ENCODE results near the gene KIF1B. TPM values are rescaled to one million over a fixed set of nuclear protein-coding genes. Genes with fewer than 3 reads are reported as not detected.

Gene KIF1B
- total and polyA plus RNA-seq, 10 of the 15 experiments (the other 5 are each of a cell fraction or from before 2014, with no cell fraction given), result 2.1 to 16.5 (median 8.7) TPM

- no peak for TF ChIP-seq ATF2 (IDR thresholded peaks at IDR 0.05; ENCODE audit: low read length)
- TF ChIP-seq STAT1 (conservative IDR thresholded peaks at IDR 0.05), result 0 out of 2 replicates have a peak, but pooled peaks have one; percentile 22
- no peak; the same call in 1 of the 2 replicates for TF ChIP-seq E2F4 (IDR thresholded peaks at IDR 0.05; ENCODE audit: low read depth, low read length)
- peak; percentile 67; the same call in 1 of the 2 replicates for TF ChIP-seq TAF1 (IDR thresholded peaks at IDR 0.05; ENCODE audit: borderline replicate concordance, low read depth, low read length)
- no peak for TF ChIP-seq ASH2L (IDR thresholded peaks at IDR 0.05; ENCODE audit: borderline replicate concordance, low read depth)
- peak; percentile 77; the same call in 1 of the 2 replicates for TF ChIP-seq TCF12 (IDR thresholded peaks at IDR 0.05; ENCODE audit: low read depth, low read length)
- peak; percentile 95 for TF ChIP-seq POLR2A (IDR thresholded peaks at IDR 0.05; ENCODE audit: low read depth, low read length)
- TF ChIP-seq IRF3 (IDR thresholded peaks at IDR 0.05), result peak; percentile 92
- TF ChIP-seq NKRF (conservative IDR thresholded peaks at IDR 0.05), result peak; percentile 73
- TF ChIP-seq ATF3 (IDR thresholded peaks at IDR 0.05; ENCODE audit: borderline replicate concordance, extremely low read depth, low read depth, low read length), result no peak
- no peak for TF ChIP-seq SMC3 (IDR thresholded peaks at IDR 0.05; ENCODE audit: borderline replicate concordance, low read length)
- TF ChIP-seq MAX (IDR thresholded peaks at IDR 0.05; ENCODE audit: low read depth, low read length), result no peak; the same call in 1 of the 2 replicates
- peak; percentile 67 for TF ChIP-seq CEBPZ (IDR thresholded peaks at IDR 0.05; ENCODE audit: low read depth, low read length)
- TF ChIP-seq FOXM1 (IDR thresholded peaks at IDR 0.05; ENCODE audit: low read depth, low read length), result no peak
- peak in 1 of 2 experiments; percentile 35; a peak in 2 of 4 replicates for TF ChIP-seq IKZF2 (IDR thresholded peaks at IDR 0.05)
- peak; percentile 58 for TF ChIP-seq NR2C1 (IDR thresholded peaks at IDR 0.05)
- TF ChIP-seq MEF2A (IDR thresholded peaks at IDR 0.05; ENCODE audit: insufficient read depth, low read depth, low read length), result 0 out of 2 replicates have a peak, but pooled peaks have one; percentile 25
- no peak for TF ChIP-seq RAD51 (IDR thresholded peaks at IDR 0.05)
- no peak for TF ChIP-seq HDAC2 (IDR thresholded peaks at IDR 0.05)
- TF ChIP-seq EED (IDR thresholded peaks at IDR 0.05; ENCODE audit: low read depth), result no peak
- TF ChIP-seq SUZ12 (IDR thresholded peaks at IDR 0.05; ENCODE audit: unreplicated experiment), result no peak
These were observed 188.5 kb downstream of the KIF1B start, which contains the start of gene PGD (continued) for GRCh38 chr1:10398734-10399443.
